ENCODE measurements around the gene EVX1.

Gene EVX1

DNA sequence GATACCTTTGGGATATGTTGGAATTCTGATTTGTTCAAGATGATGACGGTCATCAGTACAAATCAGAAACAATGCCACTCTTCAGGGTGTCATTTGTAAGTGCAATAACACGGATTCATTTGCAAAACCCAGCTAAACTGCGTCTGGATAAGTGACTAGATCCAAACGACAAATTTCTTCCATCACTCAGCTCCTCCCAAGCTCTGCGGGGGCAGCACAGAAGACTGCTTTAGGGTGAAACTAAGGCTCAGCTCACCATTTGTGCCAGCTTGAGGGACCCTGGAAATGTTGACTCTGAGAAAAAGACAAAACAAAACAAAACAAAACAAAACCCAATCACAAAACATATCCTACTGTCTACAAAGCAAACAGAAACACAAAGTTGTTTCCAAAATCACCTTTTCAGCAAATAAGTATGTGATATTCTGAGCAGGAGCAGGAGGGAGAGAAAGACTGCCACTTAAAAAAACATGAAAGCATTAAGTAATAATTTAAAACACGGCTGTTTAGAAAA, 8.0 kb downstream of the EVX1 start:
- no peak for DNase-seq

DNA sequence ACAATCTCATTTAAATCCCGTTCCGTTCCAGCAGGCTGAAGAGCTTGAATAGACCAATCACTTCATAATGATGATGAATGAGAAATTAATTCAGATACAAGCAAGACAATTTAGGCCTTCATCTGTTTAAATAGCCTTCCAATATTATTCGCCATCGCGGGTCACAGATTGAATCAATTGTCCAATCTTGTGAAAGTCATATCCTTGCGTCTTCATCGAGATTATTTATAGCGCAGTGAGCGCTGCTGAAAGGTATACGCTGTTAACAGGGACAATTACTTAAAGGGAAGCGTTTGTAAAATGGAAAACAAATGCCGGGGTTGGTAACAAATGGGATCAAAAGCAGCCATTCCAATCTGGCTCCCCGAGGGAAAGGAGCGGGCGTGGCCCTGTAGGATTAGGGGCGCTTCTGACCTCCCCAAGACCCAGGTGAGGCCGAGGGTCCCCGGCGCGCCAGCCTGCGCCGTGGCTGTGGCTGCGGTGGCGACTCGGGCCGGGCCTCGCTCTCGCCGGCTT, 8.6 kb downstream of the EVX1 start:
- DNase-seq = no peak

- no peak for DNase-seq
These were observed 9.3 kb downstream of the EVX1 start for GRCh38 chr7:27251652-27252590.

DNA sequence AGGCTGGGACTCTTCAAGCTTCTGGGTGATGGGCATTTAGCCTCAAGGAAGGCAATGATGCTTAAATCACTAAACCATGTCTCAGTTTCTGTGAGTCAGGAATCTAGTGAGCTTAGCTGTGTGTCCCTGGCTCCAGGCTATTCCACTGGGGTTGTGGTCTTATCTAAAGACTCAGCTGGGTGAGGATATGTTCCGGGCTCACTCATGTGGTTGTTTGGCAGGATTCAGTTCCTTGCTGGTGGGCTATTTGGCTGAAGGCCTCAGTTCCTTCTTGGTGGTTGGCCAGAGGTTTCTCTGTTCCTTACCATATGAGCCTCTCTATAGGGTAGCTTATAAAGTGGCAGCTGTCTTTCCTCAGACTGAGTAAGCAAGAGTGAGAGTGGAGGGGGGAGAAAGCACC, 12.0 kb downstream of the EVX1 start:
- no peak for DNase-seq

DNA sequence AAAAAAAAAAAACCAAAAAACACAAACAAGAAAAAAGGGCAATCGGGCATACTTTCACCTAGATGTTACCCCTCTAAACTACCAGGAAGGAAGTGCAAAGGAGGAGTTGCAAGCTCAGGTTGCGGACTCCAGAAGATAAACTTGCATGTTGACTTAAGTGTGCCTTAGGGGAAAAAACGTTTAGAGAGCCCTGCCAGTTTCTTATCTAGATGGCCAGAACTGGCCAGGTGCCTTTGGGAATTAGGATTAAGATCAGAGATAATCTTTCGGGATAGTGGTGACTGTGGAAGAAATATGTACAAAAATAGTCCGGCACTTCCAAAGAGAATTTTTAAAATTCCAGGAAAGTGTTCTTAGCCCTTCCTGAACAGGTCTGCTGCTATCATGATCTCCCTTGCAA, 17.6 kb downstream of the EVX1 start:
- no peak for DNase-seq

DNA sequence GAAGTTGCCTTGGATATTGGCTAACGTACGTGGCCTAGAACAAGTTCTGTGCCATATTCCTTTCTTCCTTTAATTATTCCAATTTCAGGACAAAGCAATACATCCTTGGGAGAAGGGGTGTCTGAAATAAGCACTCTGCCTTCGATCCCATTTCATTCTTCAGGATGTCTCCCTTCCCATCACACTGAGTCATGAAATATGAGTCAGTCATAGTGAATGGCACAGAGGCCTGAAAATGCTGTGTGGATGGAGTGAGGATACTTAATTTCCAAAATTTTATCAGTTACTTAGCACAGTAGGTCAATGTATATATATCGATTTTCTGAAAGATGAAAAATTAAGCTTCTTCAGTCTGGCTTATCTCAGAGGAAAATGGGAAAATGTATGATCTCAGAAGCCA, 19.5 kb downstream of the EVX1 start:
- no peak for DNase-seq

- DNase-seq = no peak
These were observed 21.2 kb downstream of the EVX1 start for GRCh38 chr7:27263781-27264180.

- DNase-seq = no peak
These were observed 26.9 kb downstream of the EVX1 start for GRCh38 chr7:27269455-27269854.

- DNase-seq = no peak
These were observed 28.8 kb downstream of the EVX1 start for GRCh38 chr7:27271384-27271783.

DNA sequence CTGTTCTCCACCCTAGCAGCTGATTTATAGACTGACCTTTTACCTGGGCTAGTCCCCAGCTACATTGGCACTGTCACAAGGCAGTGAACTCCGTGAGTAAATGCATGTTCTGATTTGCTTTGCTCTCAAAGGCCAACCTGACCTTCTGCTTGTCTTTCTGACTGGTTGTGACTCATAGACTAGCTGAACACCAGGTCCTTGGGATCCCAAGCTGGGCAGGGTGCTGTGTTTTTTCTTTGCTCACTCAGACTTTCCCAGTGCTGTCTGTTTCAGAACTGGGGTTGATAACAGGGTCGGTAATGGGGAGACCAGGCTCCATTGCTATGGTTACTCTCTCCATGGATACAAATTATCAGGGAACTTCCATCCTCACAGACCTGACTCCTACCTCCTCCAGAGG, 35.0 kb downstream of the EVX1 start:
- DNase-seq = no peak

- no peak for DNase-seq
These were observed 41.0 kb downstream of the EVX1 start for GRCh38 chr7:27283558-27283957.

DNA sequence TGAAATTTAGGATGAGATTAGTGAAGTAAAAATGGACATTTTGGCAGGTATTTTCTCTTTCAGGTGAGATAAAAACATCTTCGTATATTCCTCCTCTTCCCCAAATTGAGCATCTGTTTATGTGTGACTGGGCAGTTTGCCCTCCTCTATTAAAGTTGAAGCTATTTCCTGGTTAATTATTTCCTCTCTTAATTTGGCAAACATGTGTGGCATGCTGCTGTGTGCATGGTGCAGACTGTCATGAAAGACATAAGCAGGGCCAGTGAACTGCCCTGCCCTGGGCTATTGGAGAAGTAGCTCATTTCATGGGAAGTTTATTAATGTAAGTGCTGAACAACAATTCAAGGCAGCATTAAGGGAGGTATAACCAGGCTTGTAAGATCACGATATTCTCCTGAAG, 52.6 kb downstream of the EVX1 start:
- DNase-seq = no peak

GRCh38 chr7:27297356-27297755, 54.8 kb downstream of the EVX1 start:
- no peak for DNase-seq
